Fibroblast of mammary gland (primary cell): ENCODE data around the gene HNRNPDL.

Experiments
- DNase-seq: peaks from one replicate; pipeline ENCODE4 v3.0.0-alpha.2; 2010; ENCODE audit warnings: low read depth
- H3K4me3 ChIP-seq: 2 replicates; pipeline ENCODE4 v1.5.1; 2011; ENCODE audit warnings: low read depth, mild to moderate bottlenecking, low read length, moderate library complexity; ENCODE audit not compliant: control insufficient read depth
- TF ChIP-seq, protein P1 (sequence below): conservative IDR thresholded peaks from 2 replicates; pipeline ENCODE4 v1.5.1; 2011; ENCODE audit warnings: low read depth, low read length, inconsistent platforms; ENCODE audit not compliant: control insufficient read depth, insufficient read depth

The HNRNPDL gene

GRCh38 chr4:82380344-82380743 lies 49.9 kb downstream of the HNRNPDL start:
- TF ChIP-seq, protein P1, sequence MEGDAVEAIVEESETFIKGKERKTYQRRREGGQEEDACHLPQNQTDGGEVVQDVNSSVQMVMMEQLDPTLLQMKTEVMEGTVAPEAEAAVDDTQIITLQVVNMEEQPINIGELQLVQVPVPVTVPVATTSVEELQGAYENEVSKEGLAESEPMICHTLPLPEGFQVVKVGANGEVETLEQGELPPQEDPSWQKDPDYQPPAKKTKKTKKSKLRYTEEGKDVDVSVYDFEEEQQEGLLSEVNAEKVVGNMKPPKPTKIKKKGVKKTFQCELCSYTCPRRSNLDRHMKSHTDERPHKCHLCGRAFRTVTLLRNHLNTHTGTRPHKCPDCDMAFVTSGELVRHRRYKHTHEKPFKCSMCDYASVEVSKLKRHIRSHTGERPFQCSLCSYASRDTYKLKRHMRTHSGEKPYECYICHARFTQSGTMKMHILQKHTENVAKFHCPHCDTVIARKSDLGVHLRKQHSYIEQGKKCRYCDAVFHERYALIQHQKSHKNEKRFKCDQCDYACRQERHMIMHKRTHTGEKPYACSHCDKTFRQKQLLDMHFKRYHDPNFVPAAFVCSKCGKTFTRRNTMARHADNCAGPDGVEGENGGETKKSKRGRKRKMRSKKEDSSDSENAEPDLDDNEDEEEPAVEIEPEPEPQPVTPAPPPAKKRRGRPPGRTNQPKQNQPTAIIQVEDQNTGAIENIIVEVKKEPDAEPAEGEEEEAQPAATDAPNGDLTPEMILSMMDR: no peak
- H3K4me3 ChIP-seq: no peak overlapping the region
- no peak for DNase-seq

GRCh38 chr4:82376109-82376508 lies 54.2 kb downstream of the HNRNPDL start:
- TF ChIP-seq, protein P1: no peak
- no peak overlapping the region for H3K4me3 ChIP-seq
- DNase-seq: no peak

DNA sequence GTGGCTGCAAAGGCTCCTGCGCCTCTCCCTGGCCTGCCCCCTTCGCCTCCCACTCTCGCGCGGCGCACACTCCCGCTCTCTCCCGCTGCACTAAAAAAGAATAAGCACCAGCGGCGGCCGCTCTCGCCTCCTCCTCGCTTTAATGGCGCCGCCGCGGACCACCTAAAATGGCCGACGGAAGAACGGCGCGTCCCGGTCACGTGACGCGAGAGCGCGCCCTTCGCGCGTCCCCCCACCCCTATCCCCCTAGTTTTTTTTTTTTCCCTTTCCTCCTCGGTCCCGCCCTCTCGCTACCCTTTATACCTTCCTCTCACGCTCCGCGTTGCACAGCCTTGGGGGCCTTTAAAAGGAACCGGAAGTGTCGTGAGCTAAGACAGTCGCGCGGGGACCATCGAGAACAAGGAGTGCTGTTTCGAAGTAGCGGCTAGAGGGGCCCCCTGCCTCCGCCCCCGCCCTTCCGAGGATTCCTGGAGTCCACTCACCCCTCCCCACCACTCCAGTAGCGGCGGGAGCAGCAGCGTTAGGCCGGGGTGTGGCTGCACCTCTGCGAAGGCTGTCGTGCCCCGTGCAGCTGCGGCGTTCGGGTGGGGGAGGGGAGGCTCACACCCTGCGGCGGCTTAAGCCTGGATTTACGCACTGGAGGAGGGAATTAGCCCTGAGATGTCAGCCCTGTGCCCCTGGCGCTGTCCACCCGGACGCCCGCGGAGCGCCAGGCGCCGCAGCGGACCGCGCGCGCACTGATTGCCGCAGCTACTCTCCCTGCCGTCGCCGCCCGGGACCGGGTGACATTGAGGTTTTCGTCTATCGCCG lies 56.2 kb downstream of the HNRNPDL start, which contains the start of gene HNRNPD:
TSS of gene HNRNPD (minus strand) at position 176 of the 810 bp plus-strand sequence. CDS start 313 bp downstream, outside the sequence.
- TF ChIP-seq, protein P1: no peak
- H3K4me3 ChIP-seq: peak within 1 kb of the TSS; percentile 98
- peak; percentile 100 for DNase-seq

DNA sequence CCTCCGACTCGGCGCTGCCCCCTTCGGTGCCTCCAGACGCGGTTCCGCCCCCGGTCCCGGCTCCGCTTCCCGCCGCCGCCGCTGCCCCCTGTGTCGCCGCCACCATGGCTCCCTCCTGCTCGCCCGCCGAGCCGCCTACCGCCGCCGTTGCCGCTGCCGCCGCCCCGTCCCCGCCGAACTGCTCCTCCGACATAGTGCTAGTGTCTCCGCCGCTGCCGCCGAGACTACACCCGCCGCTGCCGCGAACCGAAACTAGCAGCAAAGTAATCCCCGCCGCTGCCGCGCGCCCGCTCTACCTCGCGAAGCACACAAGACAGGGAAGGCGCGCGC lies 56.8 kb downstream of the HNRNPDL start:
- no peak for DNase-seq
- TF ChIP-seq, protein P1: no peak

More for the DNA sequence above, 56.8 kb downstream of the HNRNPDL start:
- peak overlapping the region; percentile 98 for H3K4me3 ChIP-seq
